CD4-positive, alpha-beta T cell treated with Interleukin-15 for 1 hour (primary cell): Measurements from ENCODE around the gene LRFN4.

Source experiments
- DNase-seq: peaks from one replicate; pipeline ENCODE4 v3.0.0-alpha.2; 2020

The LRFN4 gene

GRCh38 chr11:66845876-66846212, 11.0 kb upstream of the LRFN4 start:
- no peak for DNase-seq

GRCh38 chr11:66846671-66847091, 10.2 kb upstream of the LRFN4 start:
- no peak for DNase-seq

GRCh38 chr11:66847461-66848232, 9.2 kb upstream of the LRFN4 start:
- DNase-seq, result no peak

GRCh38 chr11:66848671-66849500, 8.0 kb upstream of the LRFN4 start:
- no peak for DNase-seq

GRCh38 chr11:66849501-66850234, 7.2 kb upstream of the LRFN4 start:
- DNase-seq, result no peak

- no peak for DNase-seq
Observed at GRCh38 chr11:66850235-66850587, 6.7 kb upstream of the LRFN4 start.

GRCh38 chr11:66850588-66851238, 6.2 kb upstream of the LRFN4 start:
- no peak for DNase-seq

- no peak for DNase-seq
Observed at GRCh38 chr11:66851239-66851596, 5.6 kb upstream of the LRFN4 start.

- DNase-seq, result peak; percentile 33
Observed at GRCh38 chr11:66851698-66852465, 5.0 kb upstream of the LRFN4 start.

- DNase-seq, result peak; percentile 5
Observed at GRCh38 chr11:66852466-66853241, 4.2 kb upstream of the LRFN4 start.

- DNase-seq, result peak; percentile 10
Observed at GRCh38 chr11:66853242-66854229, 3.3 kb upstream of the LRFN4 start.

- DNase-seq, result peak; percentile 5
Observed at GRCh38 chr11:66854231-66854661, 2.6 kb upstream of the LRFN4 start.

GRCh38 chr11:66854729-66855211, 2.1 kb upstream of the LRFN4 start:
- no peak for DNase-seq

- DNase-seq, result peak; percentile 84
Observed at GRCh38 chr11:66855574-66856495, 1.0 kb upstream of the LRFN4 start.

- DNase-seq, result no peak
Observed at GRCh38 chr11:66857234-66857926, 516 bp downstream of the LRFN4 start.

- no peak for DNase-seq
Observed at GRCh38 chr11:66857927-66858185, 992 bp downstream of the LRFN4 start.

- DNase-seq, result no peak
Observed at GRCh38 chr11:66858186-66858938, 1.5 kb downstream of the LRFN4 start.
